ENCODE data around the gene CLPSL2.

The CLPSL2 gene

DNA sequence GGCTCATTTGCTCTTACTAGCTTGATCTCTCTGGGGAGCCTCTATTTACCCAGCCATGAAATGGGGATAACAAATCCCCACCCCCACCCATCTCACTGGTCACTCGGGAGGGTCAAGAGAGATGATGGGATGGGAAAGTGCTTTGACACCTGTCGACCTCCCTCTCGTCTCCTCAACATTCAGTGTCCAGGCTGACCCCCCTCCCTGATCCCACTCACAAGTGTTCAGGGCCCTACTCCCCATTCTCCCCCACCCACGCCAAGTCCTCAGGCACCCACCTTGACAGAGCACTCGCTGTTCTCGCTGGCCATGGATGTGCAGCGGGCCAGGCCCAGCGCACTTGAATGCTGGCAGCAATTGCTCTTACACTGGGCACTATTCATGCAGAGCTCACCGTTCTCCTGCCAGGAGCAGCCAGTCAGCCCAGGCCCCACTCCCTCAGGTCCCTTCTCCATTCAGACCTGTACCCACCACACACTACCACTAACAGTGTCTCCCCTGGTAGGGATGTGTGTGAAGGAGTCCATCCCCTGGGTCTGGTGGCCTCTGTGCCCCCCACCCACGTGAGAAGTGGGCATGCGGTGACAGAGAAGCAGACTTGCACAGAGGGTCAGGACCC, 19.2 kb downstream of the CLPSL2 start:
- TF ChIP-seq, protein P1, sequence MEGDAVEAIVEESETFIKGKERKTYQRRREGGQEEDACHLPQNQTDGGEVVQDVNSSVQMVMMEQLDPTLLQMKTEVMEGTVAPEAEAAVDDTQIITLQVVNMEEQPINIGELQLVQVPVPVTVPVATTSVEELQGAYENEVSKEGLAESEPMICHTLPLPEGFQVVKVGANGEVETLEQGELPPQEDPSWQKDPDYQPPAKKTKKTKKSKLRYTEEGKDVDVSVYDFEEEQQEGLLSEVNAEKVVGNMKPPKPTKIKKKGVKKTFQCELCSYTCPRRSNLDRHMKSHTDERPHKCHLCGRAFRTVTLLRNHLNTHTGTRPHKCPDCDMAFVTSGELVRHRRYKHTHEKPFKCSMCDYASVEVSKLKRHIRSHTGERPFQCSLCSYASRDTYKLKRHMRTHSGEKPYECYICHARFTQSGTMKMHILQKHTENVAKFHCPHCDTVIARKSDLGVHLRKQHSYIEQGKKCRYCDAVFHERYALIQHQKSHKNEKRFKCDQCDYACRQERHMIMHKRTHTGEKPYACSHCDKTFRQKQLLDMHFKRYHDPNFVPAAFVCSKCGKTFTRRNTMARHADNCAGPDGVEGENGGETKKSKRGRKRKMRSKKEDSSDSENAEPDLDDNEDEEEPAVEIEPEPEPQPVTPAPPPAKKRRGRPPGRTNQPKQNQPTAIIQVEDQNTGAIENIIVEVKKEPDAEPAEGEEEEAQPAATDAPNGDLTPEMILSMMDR (IDR thresholded peaks at IDR 0.05; ENCODE audit: low read depth, low read length, missing control alignments), result no peak
- Histone ChIP-seq H3K36me3 (replicated peaks) (no peaks in the 10 kb centered on the region), H3K27me3 (replicated peaks) (peaks cover 8% of the 10 kb centered on the region), H3K27ac (no peak overlapping the region), H3K4me3 (ENCODE audit: low read depth, low read length) (no peak overlapping the region)
- in situ Hi-C loops (cut with HindIII; ENCODE audit: low pct_ligation_motif_present, low sequenced_read_pairs), result no loop called here
- no peak for DNase-seq

- TF ChIP-seq, protein P1 (IDR thresholded peaks at IDR 0.05; ENCODE audit: low read depth, low read length, missing control alignments), result no peak
- no peak overlapping the region for H3K27ac ChIP-seq
- H3K36me3 ChIP-seq (replicated peaks), result no peaks in the 10 kb centered on the region
- no peak for DNase-seq
- in situ Hi-C loops (cut with HindIII; ENCODE audit: low pct_ligation_motif_present, low sequenced_read_pairs), result no loop called here
- peaks cover 8% of the 10 kb centered on the region for H3K27me3 ChIP-seq (replicated peaks)
- H3K4me3 ChIP-seq (ENCODE audit: low read depth, low read length), result no peak overlapping the region
These were observed 19.8 kb downstream of the CLPSL2 start for GRCh38 chr6:35796236-35796635.

DNA sequence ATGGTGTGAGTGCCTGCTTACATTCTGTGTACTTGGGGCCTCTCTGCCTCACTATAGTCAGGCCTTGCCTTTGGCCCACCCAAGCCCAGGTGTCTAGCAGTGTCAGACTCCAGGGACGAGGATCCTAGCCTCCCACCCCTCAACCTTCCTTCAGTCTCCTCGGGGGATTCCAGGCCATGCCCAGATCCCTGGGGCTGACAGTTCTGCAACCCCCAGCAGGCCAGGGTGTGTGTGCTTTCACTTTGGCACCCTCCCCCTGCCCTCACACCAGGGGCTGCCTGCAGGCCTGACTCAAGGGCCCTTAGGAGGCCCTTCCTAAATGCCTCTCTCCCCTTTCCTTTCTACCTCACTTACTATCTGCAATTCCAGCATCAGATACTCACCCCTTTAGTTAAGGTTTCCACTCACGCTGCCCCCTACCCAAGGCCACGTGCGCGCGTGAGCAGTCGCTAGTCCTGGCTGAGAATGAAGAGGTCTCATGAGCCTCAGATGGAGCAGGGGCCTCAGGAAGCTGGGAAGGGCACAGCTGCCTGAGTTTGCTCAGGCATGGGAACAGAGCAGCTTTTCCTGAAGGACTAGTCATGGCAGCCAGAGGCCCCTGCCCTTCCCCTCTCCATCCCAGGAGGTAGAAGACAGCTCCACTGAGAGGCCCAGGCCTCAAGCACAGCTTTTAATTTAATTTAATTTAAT, 21.6 kb downstream of the CLPSL2 start:
- no peak for DNase-seq
- Histone ChIP-seq H3K27ac (no peak overlapping the region), H3K36me3 (replicated peaks) (no peaks in the 10 kb centered on the region), H3K4me3 (ENCODE audit: low read depth, low read length) (no peak overlapping the region), H3K27me3 (replicated peaks) (peaks cover 5% of the 10 kb centered on the region)
- in situ Hi-C loops (cut with HindIII; ENCODE audit: low pct_ligation_motif_present, low sequenced_read_pairs), result no loop called here
- TF ChIP-seq, protein P1 (IDR thresholded peaks at IDR 0.05; ENCODE audit: low read depth, low read length, missing control alignments), result no peak

GRCh38 chr6:35798706-35799105, 22.3 kb downstream of the CLPSL2 start:
- H3K36me3 ChIP-seq (replicated peaks), result no peaks in the 10 kb centered on the region
- peaks cover 5% of the 10 kb centered on the region for H3K27me3 ChIP-seq (replicated peaks)
- in situ Hi-C loops (cut with HindIII; ENCODE audit: low pct_ligation_motif_present, low sequenced_read_pairs), result no loop called here
- DNase-seq, result no peak
- TF ChIP-seq, protein P1 (IDR thresholded peaks at IDR 0.05; ENCODE audit: low read depth, low read length, missing control alignments), result no peak
- no peak overlapping the region for H3K27ac ChIP-seq
- H3K4me3 ChIP-seq (ENCODE audit: low read depth, low read length), result no peak overlapping the region

DNA sequence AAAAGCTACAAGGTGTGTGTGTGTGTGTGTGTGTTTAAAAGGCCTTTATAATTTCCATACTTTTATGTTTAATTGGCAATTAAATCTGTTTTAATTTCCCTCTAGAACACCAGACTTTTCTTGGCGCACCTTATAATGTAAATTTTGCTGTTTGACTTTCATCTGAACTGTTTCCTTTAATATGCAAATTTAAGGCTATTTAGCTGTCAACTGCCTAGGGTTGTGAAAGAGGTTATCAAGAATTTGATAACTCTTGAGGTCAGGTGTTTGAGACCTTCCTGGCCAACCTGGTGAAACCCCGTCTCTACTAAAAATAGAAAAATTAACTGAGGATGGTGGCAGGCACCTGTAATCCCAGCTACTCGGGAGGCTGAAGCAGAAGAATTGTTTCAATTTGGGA, 24.8 kb downstream of the CLPSL2 start:
- TF ChIP-seq, protein P1 (IDR thresholded peaks at IDR 0.05; ENCODE audit: low read depth, low read length, missing control alignments), result no peak
- in situ Hi-C loops (cut with HindIII; ENCODE audit: low pct_ligation_motif_present, low sequenced_read_pairs), result no loop called here
- DNase-seq, result no peak
- H3K27ac ChIP-seq, result no peak overlapping the region
- H3K27me3 ChIP-seq (replicated peaks), result peaks cover 5% of the 10 kb centered on the region
- H3K36me3 ChIP-seq (replicated peaks), result no peaks in the 10 kb centered on the region
- H3K4me3 ChIP-seq (ENCODE audit: low read depth, low read length), result no peak overlapping the region

Measured in brain microvascular endothelial cell (primary cell).